Hypothalamus (tissue), 51 donors: ENCODE measurements around the gene GDF2.

Source experiments
- DNase-seq, 51 donors: peaks; one replicate each; lab custom pipeline; 2025; lab: John Stamatoyannopoulos, UW

Gene GDF2

GRCh38 chr10:47290338-47290737, 31.9 kb upstream of the GDF2 start:
- no peak for DNase-seq

DNA sequence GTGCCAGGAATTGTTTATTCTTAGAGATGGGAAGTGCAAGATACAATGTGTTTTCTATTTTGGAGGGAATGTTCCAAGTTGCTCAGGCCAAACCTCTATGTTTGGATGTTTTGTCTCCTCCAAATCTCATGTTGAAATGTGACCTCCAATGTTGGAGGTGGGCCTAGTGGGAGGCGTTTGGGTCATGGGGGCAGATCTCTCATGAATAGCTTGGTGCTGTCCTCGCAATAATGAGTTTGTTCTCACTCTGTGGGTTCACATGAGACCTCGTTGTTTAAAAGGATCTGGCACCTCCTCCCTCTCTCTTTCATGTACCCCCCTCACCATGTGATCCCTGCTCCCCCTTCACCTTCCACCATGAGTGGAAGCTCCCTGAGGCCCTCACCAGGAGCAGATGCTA, 30.6 kb upstream of the GDF2 start:
- no peak for DNase-seq

DNA sequence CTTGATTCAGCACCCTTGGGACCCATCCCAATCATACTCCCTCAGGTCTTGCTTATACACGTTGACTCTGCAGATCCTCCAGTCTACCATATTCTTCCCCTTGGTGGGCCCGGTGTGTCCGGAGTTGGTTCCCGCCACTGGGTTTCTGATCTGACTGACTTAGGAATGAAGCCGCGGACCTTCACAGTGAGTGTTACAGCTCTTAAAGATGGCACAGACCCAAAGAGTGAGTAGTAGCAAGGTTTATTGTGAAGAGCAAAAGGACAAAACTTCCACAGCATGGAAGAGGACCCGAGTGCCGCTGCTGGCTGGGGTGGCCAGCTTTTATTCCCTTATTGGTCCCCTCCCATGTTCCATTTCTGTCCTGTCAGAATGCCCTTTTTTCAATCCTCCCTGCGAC, 28.2 kb upstream of the GDF2 start:
- DNase-seq: no peak

GRCh38 chr10:47294501-47294900, 27.8 kb upstream of the GDF2 start:
- DNase-seq: no peak

- DNase-seq: no peak
These were observed 26.8 kb upstream of the GDF2 start for GRCh38 chr10:47295411-47295810.

DNA sequence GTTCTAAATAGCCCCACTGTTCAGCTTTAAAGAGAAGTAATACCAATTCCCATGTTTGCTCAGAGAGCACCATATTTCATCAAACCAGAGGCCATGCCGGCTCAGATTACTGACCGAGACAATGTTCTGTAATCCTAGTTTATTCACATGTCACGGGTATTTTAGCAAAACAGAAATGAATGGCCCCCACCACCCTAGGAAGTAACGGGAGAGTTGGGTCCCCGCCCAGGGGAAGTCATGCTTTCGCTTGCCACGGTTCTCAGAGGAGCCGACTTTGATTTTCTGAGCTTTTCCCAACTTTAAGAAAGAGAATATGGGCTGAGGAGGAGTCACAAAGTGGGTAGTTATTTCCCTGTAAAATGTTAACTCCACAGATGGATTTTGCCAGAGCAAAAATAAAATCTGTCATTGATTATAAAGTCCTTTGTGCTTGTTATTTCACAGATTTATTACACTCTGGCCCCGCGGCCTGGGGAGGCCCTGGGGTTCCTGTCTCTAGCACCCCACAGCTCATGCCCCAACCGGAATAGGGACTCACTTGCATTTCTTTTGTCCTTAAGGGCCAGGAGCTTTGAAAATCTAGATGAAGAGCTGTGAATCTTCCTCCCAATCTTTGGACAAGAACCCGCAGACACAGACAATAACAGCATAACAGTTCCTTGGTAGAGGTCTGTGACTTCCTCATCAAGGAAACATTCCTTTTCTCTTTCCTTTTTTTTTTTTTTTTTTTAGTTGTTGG, 25.9 kb upstream of the GDF2 start:
- peak in 1 of 51 donors; percentile 5 for DNase-seq

- DNase-seq: no peak
These were observed 25.3 kb upstream of the GDF2 start for GRCh38 chr10:47296941-47297340.

DNA sequence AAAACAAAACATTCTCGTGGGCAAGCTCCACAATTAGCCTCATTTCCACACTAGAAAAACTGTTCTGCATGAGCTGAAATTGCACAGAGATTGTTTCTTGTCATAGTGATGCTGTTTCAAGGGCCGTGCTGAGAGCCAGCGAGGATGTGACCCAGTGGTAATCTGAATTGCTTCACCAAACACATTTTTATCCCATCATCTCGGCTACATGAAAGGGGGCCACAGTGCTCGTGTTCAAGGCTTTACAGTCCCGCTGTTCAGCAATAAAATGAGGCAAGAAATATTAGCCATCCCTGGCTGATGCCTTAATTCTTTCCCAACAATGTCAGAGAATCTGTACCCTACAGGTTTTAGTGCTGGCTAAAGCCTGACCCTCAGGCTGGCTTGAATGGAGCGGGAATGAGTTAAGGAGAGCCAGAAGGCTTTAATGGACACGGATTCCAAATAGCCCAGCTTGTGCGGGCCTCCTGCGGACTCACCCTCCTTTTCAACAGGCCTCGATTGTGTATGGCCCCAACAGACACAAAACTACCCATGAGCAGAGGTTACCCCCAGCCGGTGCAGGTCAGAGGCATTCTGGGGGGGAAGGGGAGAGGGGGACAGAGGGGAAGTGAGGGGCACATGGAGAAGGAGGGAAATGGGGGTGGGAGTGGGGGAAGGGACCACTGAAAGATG, 24.3 kb upstream of the GDF2 start:
- DNase-seq: no peak

DNA sequence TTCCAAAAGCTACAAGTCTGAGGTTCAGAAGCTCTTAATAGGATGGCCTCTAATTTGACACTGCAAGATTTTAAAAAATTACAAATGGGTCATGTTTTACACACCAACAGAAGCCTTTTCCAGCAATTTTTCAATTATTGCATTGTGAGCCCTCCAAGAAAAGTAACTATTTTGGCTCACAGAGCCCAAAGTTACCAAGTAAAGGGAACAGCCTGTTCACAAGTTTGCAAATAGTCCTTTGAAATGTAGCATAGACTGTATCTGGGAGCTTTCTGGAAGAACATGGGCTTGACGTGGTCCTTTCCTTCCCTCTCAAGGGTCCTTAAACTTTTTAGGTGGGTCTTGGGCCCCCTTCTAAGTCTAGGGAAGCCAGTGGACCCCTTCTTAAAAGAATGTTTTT, 23.5 kb upstream of the GDF2 start:
- DNase-seq: no peak

GRCh38 chr10:47299611-47300428, 22.4 kb upstream of the GDF2 start, which contains the start of gene GDF10:
GDF10 (plus strand) TSS chr10:47300197; CDS start chr10:47300652, 455 bp downstream.
- peak in 4 of 51 donors; percentile 6 to 26 (median 9) for DNase-seq

GRCh38 chr10:47300429-47300931, 21.8 kb upstream of the GDF2 start:
- DNase-seq: peak in 1 of 51 donors; percentile 13

DNA sequence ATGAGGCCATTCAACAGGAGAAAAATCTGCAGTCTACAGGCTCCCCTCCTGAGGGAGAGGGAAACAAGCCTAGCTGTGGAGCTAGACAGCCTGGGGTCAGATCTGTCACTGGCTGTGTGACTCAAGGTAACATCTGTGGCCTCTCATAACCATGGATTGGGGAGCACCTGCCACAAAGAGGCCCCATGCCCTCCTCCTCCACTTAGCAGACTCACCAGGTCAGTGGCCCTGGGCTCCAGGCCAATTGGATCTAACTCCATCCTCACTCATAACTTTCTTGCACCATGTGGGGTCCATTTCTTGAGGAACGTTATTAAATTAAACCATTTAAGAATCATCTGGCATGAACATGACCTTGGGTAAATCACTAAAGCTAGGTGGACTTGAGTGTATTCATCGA, 20.4 kb upstream of the GDF2 start:
- DNase-seq: no peak

DNA sequence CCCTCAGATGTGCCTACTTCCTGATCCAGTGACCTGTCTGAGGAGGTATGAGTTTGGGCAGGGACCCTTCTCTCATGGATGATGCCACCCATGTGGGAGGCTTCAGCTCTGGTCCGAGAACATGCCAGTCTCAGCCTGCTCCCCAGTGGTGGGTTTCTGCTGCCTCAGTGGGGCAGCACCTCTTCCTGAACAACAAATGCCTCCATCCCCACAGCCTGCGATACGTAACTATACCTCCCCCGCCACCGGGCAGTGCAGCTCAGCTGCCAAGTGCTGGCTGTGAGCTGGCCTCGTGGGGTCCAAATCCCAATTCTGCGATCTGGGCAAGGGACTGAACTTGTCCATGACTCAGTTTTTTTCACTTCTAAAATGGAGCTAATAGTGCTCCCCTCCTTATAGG, 19.1 kb upstream of the GDF2 start:
- no peak for DNase-seq

DNA sequence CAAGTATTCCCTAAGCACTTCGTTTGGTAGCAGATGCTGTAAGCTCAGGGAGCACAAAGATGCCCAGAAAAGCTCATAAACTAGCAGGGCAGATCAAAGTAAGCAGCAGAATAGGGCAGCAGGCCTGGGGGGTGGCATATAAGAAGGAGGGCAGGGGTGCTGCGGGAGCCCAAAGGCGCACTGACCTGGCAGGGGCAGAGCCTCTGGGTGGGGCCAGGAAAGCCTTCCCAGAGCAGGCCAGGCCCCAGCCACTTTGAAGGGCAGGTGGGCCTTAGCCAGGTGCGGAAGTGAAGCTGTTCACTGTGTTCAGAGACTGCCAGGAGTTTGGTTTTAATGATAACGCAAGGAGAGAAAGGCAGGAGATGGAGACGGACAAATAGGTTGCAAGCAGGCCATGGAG, 18.4 kb upstream of the GDF2 start:
- no peak for DNase-seq

- DNase-seq: no peak
These were observed 16.7 kb upstream of the GDF2 start for GRCh38 chr10:47305566-47305965.

DNA sequence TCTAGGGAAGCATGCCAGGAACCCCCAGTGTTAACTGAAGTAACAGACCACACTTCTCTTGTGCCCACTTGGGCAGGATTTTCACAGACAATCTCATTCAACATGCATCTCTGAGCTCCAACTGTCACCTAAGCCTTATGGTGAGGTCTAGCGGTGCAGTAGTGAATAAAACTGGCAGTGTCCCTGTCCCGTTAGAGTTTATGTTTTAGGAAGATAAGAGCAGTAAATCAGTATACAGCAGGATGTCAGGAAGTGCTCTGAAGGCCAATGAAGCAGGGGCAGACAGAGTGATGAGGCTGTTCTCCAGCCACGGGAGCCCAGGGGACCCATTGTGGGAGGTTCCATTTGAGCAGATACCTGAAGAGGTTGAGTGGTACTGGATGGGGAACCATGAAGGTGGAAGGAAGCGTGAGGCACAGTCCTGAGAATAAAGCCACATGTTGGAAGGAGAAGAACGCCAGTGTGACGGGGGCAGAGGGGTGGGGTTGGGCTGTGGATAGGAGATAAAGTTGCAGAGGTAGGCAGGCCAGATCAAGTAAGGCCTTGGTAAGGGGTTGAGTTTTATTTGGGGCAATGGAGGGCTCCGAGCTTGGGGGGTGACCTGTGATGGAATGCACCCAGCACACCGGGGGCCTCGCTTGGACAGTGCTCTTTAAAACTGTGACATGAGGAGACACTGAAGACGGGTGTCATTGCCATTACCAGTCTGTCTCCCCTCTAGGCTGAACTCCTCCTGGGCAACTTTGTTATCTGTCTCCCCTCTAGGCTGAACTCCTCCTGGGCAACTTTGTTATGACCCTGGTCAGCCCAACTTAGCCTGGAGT, 15.7 kb upstream of the GDF2 start:
- DNase-seq: no peak

DNA sequence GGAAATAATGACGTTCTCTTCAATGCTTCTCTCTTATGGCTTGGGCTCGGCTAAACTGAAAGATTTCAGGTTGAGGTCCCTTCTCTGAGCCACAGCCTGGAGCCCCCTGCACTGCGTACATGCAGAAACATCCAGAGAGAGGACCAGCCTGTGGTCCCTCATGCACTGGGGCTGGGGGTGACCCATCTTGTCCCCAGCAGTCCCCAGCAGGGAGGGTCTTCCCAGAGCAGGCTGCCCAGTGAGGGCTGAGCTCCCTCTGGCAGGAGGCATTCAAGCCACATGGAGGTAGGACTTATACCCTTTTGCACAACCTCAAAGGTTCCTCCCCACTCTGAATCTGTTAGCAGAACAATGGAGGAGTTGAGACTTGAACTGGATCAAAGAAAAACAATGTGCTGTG, 14.9 kb upstream of the GDF2 start:
- no peak for DNase-seq

DNA sequence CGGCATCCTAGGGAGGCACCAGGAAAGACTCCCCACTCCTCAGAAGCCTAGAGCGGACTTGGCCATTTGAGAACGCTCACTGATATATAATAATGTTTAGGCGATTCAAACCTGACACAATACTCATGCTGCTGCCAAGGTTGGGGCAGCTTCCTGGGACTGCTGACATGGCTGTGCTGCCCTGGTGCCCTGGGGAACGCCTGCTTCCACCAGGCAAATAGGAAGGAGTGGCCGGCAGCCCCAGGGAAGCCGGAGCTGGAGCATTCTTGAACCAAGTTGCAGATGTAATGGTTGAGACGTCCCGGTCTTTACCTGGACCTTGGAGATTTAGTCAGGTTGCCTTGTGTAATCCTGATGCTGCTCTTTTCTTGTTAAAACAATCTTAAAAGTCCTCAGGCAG, 13.5 kb upstream of the GDF2 start:
- DNase-seq: no peak

- no peak for DNase-seq
These were observed 12.7 kb upstream of the GDF2 start for GRCh38 chr10:47309408-47310089.

GRCh38 chr10:47310090-47310505, 12.2 kb upstream of the GDF2 start:
- no peak for DNase-seq
